Left ventricle myocardium inferior (tissue), 1 donor: ENCODE results near the gene BTRC. TPM values are rescaled to one million over a fixed set of nuclear protein-coding genes. Genes with fewer than 3 reads are reported as not detected.

Experiments used
- DNase-seq: peaks from one replicate; pipeline ENCODE4 v3.0.0-alpha.2; 2020
- H3K27ac ChIP-seq: fragments of 200-600 bp; replicated peaks from 2 replicates; pipeline ENCODE4 v1.8.0; 2021
- H3K27me3 ChIP-seq: fragments of 200-600 bp; 2 replicates; pipeline ENCODE4 v1.8.0; 2021; ENCODE audit warnings: low read depth
- H3K36me3 ChIP-seq: fragments of 200-600 bp; 2 replicates; pipeline ENCODE4 v1.8.0; 2021
- H3K4me1 ChIP-seq: fragments of 200-600 bp; 2 replicates; pipeline ENCODE4 v1.8.0; 2021
- H3K4me3 ChIP-seq: fragments of 200-600 bp; 2 replicates; pipeline ENCODE4 v1.8.0; 2021; ENCODE audit warnings: mild to moderate bottlenecking, moderate library complexity
- H3K9me3 ChIP-seq: fragments of 200-600 bp; replicated peaks from 2 replicates; pipeline ENCODE4 v1.8.0; 2021
- CTCF ChIP-seq: fragments of 200-600 bp; IDR thresholded peaks from 2 replicates; pipeline ENCODE4 v1.8.0; 2021; ENCODE audit warnings: antibody characterized with exemption, mild to moderate bottlenecking, borderline replicate concordance
- intact Hi-C: fragments of 100-400 bp; cut with micrococcal nuclease; formaldehyde crosslinking; loops from one replicate; pipeline ENCODE4 v1.11.0; 2022
- long read RNA-seq: library from polyadenylated mRNA; unstranded; transcript quantifications from one replicate; pipeline ENCODE4 v2.0.0, GENCODE V29; 2021
- total RNA-seq: library from RNA; stranded (reverse); fragmentation: NEBNext Ultra II Directional; extraction: Animal tissue kit (Norgen Biotek cat#: 25700); gene quantifications from one replicate; pipeline ENCODE4 v1.2.1, GENCODE V29; 2021
- donor health status: DM: no; HTN: yes; CAD: no; lungs with severe emphysema.

Gene BTRC
- 34.8 TPM for total RNA-seq
- long read RNA-seq, full-length matches to known transcripts = 14 of 29 reads
- long read RNA-seq, partial matches to known transcripts = 12 of 29 reads
- long read RNA-seq, other reads (novel, unspliced or antisense) = 3 of 29 reads

DNA sequence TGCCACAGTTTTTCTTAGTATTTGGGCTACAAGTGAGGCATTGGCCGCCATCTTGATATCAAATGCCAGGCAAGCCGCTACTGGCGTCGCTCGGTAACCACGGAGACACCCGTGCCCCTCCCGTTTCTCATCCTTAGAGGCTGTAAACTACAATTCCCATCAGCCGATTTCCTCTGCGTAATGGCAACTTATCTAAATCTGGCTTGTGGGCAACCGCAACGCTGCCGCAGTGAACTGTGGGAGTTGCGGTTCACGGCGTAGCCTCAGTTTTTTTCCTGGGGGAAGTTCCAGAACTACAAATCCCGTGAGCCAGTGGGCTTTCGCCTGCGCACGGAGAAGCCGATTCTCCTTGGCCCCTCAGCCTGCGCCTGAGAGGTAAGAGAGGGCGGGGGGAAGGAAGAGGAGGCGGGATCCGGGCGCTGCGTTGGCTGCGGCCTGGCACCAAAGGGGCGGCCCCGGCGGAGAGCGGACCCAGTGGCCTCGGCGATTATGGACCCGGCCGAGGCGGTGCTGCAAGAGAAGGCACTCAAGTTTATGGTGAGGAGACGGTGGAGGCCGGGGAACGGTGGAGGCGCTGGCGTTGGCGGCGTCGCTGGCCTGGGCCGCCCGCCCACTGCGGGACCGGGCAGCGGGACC, at the start of gene BTRC:
Gene BTRC, plus strand, starts transcription at position 474 of the 636 bp plus-strand sequence. Its CDS starts 16 bp downstream, at position 490.
- Histone ChIP-seq H3K4me1 (peaks cover 53% of the 10 kb centered on the region), H3K9me3 (no peaks in the 10 kb centered on the region), H3K36me3 (no peaks in the 10 kb centered on the region), H3K4me3 (peak within 1 kb of the TSS; percentile 86), H3K27me3 (peaks cover 12% of the 10 kb centered on the region), H3K27ac (peak within 1 kb of the TSS; percentile 91)
- peak; percentile 94 for DNase-seq
- no peak for TF ChIP-seq CTCF
- intact Hi-C loops = no loop called here

- Histone ChIP-seq H3K27ac (no peak overlapping the region), H3K4me1 (no peaks in the 10 kb centered on the region), H3K36me3 (no peaks in the 10 kb centered on the region), H3K27me3 (peaks cover 61% of the 10 kb centered on the region), H3K4me3 (no peak overlapping the region), H3K9me3 (no peaks in the 10 kb centered on the region)
- intact Hi-C loops = no loop called here
- DNase-seq = no peak
- no peak for TF ChIP-seq CTCF
Observed at GRCh38 chr10:101304316-101304715, 49.6 kb upstream of the BTRC start.

GRCh38 chr10:101305320-101306241, 48.4 kb upstream of the BTRC start:
- Histone ChIP-seq H3K9me3 (no peaks in the 10 kb centered on the region), H3K27me3 (peaks cover 73% of the 10 kb centered on the region), H3K27ac (no peak overlapping the region), H3K36me3 (no peaks in the 10 kb centered on the region), H3K4me3 (no peak overlapping the region), H3K4me1 (peaks cover 4% of the 10 kb centered on the region)
- no peak for TF ChIP-seq CTCF
- no peak for DNase-seq
- intact Hi-C loops = no loop called here

- no peak for DNase-seq
- Histone ChIP-seq H3K4me1 (peaks cover 14% of the 10 kb centered on the region), H3K9me3 (no peaks in the 10 kb centered on the region), H3K27me3 (peaks cover 98% of the 10 kb centered on the region), H3K36me3 (no peaks in the 10 kb centered on the region), H3K4me3 (no peak overlapping the region), H3K27ac (no peak overlapping the region)
- TF ChIP-seq CTCF = no peak
- intact Hi-C loops = no loop called here
Observed at GRCh38 chr10:101308051-101308450, 45.9 kb upstream of the BTRC start.

DNA sequence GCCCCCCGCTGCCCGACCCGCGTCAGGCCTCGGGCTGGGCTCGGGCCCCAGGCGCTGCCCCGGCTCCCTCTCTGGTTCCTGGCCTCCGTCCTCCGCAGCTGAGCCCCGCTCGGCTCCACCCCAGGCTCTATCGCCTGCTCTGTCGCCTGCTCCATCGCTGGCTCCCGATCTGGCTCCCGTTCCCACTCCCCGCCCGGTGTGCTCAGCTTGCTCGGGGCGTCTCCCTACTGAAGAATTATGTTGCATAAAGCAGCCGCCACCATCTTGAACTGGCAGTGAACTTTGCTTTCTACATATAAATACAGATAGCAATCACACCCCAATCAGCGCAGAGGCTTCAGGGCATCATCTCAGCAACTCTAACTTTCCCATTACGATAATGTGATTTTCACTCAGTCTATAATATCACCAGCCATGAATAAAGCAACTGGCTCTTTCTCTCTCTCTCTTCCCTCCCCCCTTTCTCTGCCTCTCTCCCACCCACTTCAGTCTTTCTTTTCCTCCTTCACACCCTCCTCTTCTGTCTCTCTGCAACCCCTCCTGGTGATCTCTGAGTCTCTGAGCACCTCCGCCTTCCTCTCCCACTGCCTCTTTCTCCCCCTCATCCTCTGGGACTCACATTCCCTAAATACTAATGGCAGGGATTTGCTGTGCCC, 43.3 kb upstream of the BTRC start:
- intact Hi-C loops = no loop called here
- H3K27me3 ChIP-seq = peaks cover 97% of the 10 kb centered on the region

More for the DNA sequence above, 43.3 kb upstream of the BTRC start:
- H3K36me3 ChIP-seq = no peaks in the 10 kb centered on the region
- no peaks in the 10 kb centered on the region for H3K9me3 ChIP-seq
- H3K27ac ChIP-seq = no peak overlapping the region
- no peak for TF ChIP-seq CTCF
- no peak for DNase-seq
- peak overlapping the region; percentile 62 for H3K4me3 ChIP-seq
- peaks cover 14% of the 10 kb centered on the region for H3K4me1 ChIP-seq
